NCI-H748 (cell line): ENCODE results near the gene CPNE4.
A peak's percentile ranks its signal among the peaks of the same experiment; 100 is the strongest.

Experiments used
- DNase-seq: peaks from one replicate; lab custom pipeline; 2025; ENCODE audit not compliant: unreplicated experiment; lab: John Stamatoyannopoulos, UW

Gene CPNE4

GRCh38 chr3:131804565-131805133 is 230.2 kb downstream of the CPNE4 start:
- DNase-seq, result no peak

DNA sequence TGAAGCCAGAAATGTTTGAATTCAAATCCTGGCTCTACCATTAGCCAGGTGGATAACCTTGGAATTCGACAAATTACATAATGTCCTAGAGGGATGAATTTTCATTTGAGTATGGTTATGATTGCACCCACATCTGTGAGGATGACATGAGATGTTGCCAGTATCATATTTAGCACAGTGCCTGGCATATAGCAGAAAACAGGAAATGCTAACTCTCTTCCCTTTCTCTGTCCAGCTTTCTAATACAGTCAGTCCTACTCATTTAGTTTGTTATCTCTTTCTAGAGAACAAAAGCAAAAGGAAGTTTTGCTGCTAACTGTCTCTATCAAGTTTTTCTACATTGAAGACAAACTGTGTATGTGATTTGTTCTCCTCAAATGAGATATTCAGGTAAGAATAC is 231.7 kb downstream of the CPNE4 start:
- DNase-seq, result no peak

- no peak for DNase-seq
Observed at GRCh38 chr3:131802029-131802428, 232.8 kb downstream of the CPNE4 start.

GRCh38 chr3:131801566-131801965 is 233.2 kb downstream of the CPNE4 start:
- DNase-seq, result no peak

GRCh38 chr3:131797776-131798175 is 237.0 kb downstream of the CPNE4 start:
- DNase-seq, result no peak

DNA sequence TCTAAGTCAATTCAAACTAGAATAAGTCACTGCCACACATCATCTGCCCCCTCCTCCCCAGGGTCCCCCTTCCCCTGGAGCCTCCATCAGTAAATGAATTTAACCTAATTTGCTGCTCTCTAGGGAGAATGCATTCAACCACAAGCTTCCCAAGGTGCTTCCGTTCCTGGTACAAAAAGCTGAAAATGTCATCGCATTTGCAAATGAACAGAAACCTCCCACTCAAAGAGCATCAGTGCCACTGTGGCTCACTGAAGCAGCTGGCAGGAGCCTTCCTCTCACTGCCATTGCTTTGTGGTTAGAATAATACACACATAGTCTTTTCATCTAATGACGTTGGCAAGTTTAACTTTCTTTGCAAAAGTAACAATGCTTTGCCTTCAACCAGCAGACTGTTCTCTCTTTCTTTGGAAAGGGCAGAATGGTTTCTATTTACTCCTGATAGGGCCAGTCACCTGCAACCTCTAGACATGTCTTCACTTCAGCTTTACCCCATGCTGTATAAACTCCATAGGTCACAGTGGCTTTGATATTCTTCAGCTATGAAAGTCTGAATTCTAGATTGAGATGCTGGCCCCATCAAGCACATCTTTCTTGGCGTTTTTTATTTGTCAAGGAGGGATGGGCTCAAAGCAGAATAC is 238.1 kb downstream of the CPNE4 start:
- DNase-seq, result no peak

DNA sequence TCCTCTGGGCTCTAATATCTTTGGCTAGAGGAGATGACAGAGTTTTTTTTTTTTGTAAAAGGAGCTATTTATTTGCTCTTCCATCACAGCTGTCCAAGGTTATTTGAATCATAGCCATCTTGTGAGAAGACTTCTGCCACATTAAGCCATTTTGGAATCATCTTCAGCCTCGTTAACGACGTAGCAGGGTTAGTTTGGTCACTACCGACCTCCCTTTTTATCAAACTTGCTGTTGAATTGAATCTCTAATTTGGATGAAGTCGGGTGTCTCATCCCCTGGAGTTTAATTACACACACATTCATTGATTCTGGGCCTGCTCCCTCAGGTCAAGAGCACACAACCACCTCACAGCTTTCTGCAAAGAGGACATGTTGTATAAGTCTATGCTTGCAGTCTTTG is 238.7 kb downstream of the CPNE4 start:
- DNase-seq, result no peak

GRCh38 chr3:131795390-131796090 is 239.3 kb downstream of the CPNE4 start:
- DNase-seq, result peak; percentile 17

DNA sequence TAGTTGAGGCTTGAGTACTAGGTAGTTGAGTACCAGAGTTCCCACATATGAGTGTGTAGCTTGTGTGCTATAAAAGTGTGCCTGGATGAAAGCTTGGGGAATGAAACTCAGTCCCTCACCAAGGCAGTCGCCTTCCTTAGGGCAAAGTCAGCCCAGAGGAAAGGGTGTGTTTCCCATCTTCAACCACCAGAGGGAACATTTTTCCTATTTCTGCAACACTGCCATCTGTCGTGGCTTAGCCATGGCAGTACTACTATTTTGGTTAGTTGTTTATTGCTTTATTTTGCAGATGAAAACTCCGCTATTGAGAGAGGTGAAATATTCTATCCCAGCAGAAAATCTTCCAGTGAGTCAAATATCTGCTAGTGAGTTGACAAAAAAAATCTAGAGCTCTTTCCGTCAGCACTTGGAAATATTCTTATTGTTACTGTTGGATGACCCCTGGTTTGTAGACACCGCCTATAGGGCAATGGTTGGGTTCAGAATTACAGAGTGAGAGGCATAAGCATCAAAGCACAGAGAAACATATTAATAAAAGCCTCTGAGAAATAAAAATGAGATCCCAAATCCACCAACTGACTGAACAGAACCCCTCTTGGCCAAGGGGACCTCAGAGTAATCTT is 239.9 kb downstream of the CPNE4 start:
- peak; percentile 11 for DNase-seq

- no peak for DNase-seq
Observed at GRCh38 chr3:131793870-131794269, 240.9 kb downstream of the CPNE4 start.

- no peak for DNase-seq
Observed at GRCh38 chr3:131789188-131789587, 245.6 kb downstream of the CPNE4 start.

- no peak for DNase-seq
Observed at GRCh38 chr3:131786386-131786785, 248.4 kb downstream of the CPNE4 start.

- no peak for DNase-seq
Observed at GRCh38 chr3:131782751-131783150, 252.1 kb downstream of the CPNE4 start.

DNA sequence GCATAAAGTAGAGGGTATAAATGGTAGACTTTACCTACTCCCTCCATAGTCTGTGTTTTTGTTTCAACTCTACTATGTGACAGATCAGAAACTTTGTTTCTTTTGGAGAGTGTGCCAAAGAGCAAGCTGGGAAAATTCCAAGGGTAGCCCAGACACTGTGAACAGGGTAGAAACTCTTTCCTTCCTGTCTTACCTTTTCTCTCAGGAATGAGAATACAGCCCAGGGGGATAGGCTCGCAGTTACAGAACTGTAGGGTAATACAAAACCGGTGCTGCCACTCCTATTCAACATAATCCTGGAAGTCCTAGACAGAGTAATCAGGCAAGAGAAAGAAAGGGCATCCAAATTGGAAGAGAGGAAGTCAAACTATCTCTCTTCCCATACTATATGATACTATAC is 256.3 kb downstream of the CPNE4 start:
- no peak for DNase-seq

DNA sequence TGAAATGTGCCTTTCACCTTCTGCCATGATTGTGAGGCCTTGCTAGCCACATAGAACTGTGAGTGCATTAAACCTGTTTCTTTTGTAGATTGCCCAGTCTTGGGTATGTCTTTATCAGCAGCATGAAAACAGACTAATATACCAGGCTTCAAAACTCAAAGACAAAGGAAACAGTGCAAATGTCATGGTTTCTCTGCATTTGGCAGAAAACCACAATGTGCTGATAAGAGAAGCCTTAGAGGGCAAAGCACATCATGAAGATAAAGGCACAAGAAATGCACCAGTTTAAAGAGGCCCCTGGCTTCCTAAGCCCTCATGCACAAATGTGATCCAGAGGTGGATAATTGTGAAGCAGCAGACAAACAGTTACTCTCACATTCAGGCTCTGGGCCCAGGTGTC is 259.2 kb downstream of the CPNE4 start:
- DNase-seq, result no peak

DNA sequence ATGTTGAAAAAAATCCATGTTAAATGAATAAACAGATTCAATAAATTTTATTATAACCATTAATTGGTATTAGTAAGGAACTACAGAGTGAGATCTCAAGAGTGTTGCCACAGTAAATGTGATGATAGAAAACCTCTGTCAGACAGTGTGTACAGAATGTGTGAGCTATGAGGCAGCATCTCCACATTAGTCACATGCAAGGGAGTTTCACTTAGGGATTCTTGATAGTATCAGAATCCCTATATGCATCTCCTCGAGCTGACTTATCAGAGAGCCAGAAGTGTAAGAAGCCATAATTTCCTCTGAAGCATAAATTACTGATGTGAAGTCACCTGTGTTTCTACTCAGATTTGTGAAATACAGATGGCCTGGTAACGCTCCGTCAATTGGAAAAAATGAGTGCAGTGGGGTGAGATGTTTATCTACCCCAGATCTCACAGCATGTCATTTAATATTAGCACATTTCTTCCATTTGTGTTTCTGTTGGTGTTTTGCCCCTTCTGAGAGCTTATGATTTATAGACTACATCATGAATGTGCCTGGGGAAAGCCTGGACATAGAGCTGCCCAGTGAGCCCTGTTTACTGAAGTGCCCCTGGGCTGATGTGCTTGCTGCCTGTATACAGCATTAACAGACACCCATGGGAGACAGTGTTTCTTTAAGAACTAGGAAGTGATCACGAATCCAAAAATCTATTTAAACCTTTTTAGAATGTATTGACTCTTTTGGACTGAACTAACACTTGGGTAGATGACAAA is 262.4 kb downstream of the CPNE4 start:
- DNase-seq, result no peak

DNA sequence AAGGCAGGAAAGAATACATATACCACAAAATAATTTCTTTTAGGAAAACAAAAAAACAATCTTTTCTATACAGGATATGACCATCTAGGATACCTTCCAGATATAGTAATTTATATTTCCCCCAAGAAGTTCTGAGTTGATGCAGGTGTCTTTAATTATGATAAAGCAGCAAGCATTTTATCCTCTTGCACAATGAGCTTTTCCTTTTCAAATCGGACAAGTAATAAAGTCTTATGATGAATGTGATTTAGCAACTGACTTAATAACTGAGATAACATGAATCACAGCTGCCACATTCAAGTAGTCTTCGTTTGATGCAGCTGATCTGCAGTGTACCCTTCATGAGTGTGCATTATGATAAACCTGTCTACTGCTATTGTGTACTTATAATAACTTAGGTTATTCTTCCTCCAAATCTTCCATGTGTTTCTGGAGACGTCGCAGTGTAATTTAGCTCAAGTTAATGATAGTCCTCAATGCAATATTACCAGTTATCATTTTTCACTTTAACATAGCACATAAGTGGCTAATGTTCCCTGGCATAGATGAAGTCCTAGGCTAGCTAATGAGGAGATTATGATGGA is 271.7 kb downstream of the CPNE4 start:
- DNase-seq, result no peak

DNA sequence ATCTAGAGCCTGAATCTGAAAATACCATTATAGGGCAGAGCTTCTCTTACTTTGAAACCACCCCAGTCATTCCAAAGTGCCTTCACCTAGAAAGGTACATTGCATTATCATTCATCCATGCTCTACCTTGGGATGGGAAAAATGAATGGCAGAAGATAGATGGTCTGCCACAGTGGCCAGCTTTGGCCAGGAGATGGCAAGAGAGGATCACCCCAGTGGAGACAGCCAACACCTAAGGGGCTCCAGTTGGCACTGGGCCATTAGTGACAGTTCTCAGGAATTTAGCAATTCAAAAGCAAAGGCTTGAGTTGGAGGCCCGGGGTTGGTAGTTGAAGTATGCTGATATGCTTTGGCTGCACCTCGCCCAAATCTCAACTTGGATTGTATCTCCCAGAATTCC is 278.4 kb downstream of the CPNE4 start:
- no peak for DNase-seq

- no peak for DNase-seq
Observed at GRCh38 chr3:131755380-131755779, 279.4 kb downstream of the CPNE4 start.

- DNase-seq, result no peak
Observed at GRCh38 chr3:131750256-131750655, 284.6 kb downstream of the CPNE4 start.

GRCh38 chr3:131749826-131750225 is 285.0 kb downstream of the CPNE4 start:
- no peak for DNase-seq
